ENCODE data around the gene SLC12A2.

DNA sequence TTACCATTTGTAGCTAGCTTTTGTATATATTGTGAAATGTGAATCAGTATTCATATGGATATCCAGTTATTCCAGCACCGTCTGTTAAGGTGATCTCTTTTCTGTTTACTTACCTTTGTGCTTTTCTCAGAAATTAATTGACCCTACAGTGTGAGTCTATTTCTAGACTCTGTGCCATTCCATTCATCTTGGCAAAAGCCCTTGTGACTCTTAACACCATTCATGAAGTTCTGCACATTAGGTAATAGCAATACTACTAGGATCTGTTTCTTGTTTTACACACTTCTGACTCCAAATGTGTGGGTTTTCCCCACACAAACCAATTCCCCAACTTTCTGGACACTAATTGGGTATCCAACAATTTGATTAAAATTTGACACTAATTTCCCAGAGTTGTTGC is 40.4 kb downstream of the SLC12A2 start:
- TF ChIP-seq RAD21 (IDR thresholded peaks at IDR 0.05; ENCODE audit: low read depth) (no peak), POLR2A (IDR thresholded peaks at IDR 0.05; ENCODE audit: borderline replicate concordance, extremely low read depth, insufficient read depth, insufficient read length) (no peak)
- TF ChIP-seq, protein P1, sequence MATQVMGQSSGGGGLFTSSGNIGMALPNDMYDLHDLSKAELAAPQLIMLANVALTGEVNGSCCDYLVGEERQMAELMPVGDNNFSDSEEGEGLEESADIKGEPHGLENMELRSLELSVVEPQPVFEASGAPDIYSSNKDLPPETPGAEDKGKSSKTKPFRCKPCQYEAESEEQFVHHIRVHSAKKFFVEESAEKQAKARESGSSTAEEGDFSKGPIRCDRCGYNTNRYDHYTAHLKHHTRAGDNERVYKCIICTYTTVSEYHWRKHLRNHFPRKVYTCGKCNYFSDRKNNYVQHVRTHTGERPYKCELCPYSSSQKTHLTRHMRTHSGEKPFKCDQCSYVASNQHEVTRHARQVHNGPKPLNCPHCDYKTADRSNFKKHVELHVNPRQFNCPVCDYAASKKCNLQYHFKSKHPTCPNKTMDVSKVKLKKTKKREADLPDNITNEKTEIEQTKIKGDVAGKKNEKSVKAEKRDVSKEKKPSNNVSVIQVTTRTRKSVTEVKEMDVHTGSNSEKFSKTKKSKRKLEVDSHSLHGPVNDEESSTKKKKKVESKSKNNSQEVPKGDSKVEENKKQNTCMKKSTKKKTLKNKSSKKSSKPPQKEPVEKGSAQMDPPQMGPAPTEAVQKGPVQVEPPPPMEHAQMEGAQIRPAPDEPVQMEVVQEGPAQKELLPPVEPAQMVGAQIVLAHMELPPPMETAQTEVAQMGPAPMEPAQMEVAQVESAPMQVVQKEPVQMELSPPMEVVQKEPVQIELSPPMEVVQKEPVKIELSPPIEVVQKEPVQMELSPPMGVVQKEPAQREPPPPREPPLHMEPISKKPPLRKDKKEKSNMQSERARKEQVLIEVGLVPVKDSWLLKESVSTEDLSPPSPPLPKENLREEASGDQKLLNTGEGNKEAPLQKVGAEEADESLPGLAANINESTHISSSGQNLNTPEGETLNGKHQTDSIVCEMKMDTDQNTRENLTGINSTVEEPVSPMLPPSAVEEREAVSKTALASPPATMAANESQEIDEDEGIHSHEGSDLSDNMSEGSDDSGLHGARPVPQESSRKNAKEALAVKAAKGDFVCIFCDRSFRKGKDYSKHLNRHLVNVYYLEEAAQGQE (IDR thresholded peaks at IDR 0.05; ENCODE audit: low read depth), result no peak
- TF ChIP-seq, protein P2, sequence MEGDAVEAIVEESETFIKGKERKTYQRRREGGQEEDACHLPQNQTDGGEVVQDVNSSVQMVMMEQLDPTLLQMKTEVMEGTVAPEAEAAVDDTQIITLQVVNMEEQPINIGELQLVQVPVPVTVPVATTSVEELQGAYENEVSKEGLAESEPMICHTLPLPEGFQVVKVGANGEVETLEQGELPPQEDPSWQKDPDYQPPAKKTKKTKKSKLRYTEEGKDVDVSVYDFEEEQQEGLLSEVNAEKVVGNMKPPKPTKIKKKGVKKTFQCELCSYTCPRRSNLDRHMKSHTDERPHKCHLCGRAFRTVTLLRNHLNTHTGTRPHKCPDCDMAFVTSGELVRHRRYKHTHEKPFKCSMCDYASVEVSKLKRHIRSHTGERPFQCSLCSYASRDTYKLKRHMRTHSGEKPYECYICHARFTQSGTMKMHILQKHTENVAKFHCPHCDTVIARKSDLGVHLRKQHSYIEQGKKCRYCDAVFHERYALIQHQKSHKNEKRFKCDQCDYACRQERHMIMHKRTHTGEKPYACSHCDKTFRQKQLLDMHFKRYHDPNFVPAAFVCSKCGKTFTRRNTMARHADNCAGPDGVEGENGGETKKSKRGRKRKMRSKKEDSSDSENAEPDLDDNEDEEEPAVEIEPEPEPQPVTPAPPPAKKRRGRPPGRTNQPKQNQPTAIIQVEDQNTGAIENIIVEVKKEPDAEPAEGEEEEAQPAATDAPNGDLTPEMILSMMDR (IDR thresholded peaks at IDR 0.05 in 2 of 3, conservative IDR thresholded peaks at IDR 0.05 in 1 of 3; ENCODE audit: borderline replicate concordance in 1 of 3, insufficient read depth in 1 of 3, low read depth in 2 of 3, low read length in 2 of 3), result no peak

Measured in HCT116 (cell line).